IMR-90 (cell line): ENCODE results near the gene PRLH.

Source experiments
- CEBPB ChIP-seq: IDR thresholded peaks from 2 replicates; pipeline ENCODE4 v1.6.1; 2012; ENCODE audit warnings: low read depth, low read length, improper control_type of control experiment
- CHD1 ChIP-seq: IDR thresholded peaks from 2 replicates; pipeline ENCODE4 v1.6.1; 2012; ENCODE audit warnings: low read depth, low read length, improper control_type of control experiment
- FOS ChIP-seq: fragments of 150-350 bp; IDR thresholded peaks from 2 replicates; pipeline ENCODE4 v1.6.1; 2016; ENCODE audit warnings: low read depth, low read length
- MXI1 ChIP-seq: IDR thresholded peaks from 2 replicates; pipeline ENCODE4 v1.6.1; 2012; ENCODE audit warnings: low read depth, mild to moderate bottlenecking, low read length, moderate library complexity, borderline replicate concordance
- NFE2L2 ChIP-seq: fragments of 150-350 bp; IDR thresholded peaks from 2 replicates; pipeline ENCODE4 v1.6.1; 2016; ENCODE audit warnings: low read depth, mild to moderate bottlenecking, low read length
- POLR2A ChIP-seq: IDR thresholded peaks from 2 replicates; pipeline ENCODE4 v1.6.1; 2012; ENCODE audit warnings: mild to moderate bottlenecking, low read depth, low read length
- RAD21 ChIP-seq: IDR thresholded peaks from 2 replicates; pipeline ENCODE4 v1.6.1; 2012; ENCODE audit warnings: low read length, improper control_type of control experiment
- RCOR1 ChIP-seq: IDR thresholded peaks from 2 replicates; pipeline ENCODE4 v1.6.1; 2012; ENCODE audit warnings: mild to moderate bottlenecking, low read length, improper control_type of control experiment; ENCODE audit not compliant: insufficient replicate concordance
- SMC3 ChIP-seq: fragments of 150-350 bp; IDR thresholded peaks from 2 replicates; pipeline ENCODE4 v1.6.1; 2016; ENCODE audit warnings: low read depth, mild to moderate bottlenecking, antibody characterized with exemption, low read length, moderate library complexity
- TF ChIP-seq, protein P1 (sequence below): fragments of 150-350 bp; IDR thresholded peaks from 2 replicates; pipeline ENCODE4 v1.6.1; 2017; ENCODE audit warnings: mild to moderate bottlenecking, antibody characterized with exemption, low read length, low read depth
- TF ChIP-seq, protein P2 (sequence below): conservative IDR thresholded peaks from 2 replicates; pipeline ENCODE4 v1.5.1; 2012; ENCODE audit warnings: mild to moderate bottlenecking, low read depth, low read length, improper control_type of control experiment

DNA sequence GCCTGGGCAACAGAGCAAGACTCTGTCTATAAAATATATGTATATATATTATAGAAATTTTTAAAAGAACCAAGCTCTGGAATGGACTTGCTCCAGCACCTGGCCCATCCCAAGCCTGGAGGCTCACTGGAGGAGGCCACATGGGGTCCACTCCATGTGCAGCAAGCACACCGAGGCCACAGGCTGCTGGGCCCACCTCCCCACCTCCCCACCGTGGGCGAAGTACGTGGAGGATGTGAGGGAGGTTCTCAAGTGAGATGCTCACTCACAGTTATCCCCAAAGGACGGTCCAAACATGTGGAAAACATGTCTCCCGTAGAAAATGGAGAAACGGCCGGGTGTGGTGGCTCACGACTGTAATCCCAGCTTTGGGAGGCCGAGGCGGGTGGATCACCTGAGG, 38.0 kb downstream of the PRLH start:
- TF ChIP-seq, protein P1, sequence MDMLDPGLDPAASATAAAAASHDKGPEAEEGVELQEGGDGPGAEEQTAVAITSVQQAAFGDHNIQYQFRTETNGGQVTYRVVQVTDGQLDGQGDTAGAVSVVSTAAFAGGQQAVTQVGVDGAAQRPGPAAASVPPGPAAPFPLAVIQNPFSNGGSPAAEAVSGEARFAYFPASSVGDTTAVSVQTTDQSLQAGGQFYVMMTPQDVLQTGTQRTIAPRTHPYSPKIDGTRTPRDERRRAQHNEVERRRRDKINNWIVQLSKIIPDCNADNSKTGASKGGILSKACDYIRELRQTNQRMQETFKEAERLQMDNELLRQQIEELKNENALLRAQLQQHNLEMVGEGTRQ: no peak
- TF ChIP-seq, protein P2, sequence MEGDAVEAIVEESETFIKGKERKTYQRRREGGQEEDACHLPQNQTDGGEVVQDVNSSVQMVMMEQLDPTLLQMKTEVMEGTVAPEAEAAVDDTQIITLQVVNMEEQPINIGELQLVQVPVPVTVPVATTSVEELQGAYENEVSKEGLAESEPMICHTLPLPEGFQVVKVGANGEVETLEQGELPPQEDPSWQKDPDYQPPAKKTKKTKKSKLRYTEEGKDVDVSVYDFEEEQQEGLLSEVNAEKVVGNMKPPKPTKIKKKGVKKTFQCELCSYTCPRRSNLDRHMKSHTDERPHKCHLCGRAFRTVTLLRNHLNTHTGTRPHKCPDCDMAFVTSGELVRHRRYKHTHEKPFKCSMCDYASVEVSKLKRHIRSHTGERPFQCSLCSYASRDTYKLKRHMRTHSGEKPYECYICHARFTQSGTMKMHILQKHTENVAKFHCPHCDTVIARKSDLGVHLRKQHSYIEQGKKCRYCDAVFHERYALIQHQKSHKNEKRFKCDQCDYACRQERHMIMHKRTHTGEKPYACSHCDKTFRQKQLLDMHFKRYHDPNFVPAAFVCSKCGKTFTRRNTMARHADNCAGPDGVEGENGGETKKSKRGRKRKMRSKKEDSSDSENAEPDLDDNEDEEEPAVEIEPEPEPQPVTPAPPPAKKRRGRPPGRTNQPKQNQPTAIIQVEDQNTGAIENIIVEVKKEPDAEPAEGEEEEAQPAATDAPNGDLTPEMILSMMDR: no peak
- TF ChIP-seq POLR2A (no peak), RAD21 (no peak), CEBPB (no peak), SMC3 (no peak), FOS (no peak), MXI1 (no peak), NFE2L2 (no peak), CHD1 (no peak), RCOR1 (no peak)
